Posterior vena cava (tissue), 2 donors: ENCODE data around the gene CD247. TPM values are rescaled to one million over a fixed set of nuclear protein-coding genes. Genes with fewer than 3 reads are reported as not detected.

ENCODE experiments used
- DNase-seq: peaks from one replicate; pipeline ENCODE4 v3.0.0-alpha.2; 2020; ENCODE audit warnings: low spot score
- intact Hi-C, 2 donors: fragments of 100-400 bp; cut with DNase I; formaldehyde crosslinking; loops; one replicate each; pipeline versions ENCODE4 v1.14.1 to v1.14.2; 2022 to 2023
- total RNA-seq, 2 donors: library from RNA; stranded (reverse); fragmentation: NEBNext Ultra II Directional; extraction: Animal tissue kit (Norgen Biotek cat#: 25700); gene quantifications; one replicate each; pipeline ENCODE4 v1.2.1, GENCODE V29; 2021
- donor health status: DM: yes; HTN: yes; CAD: no.
- donor health status: DM: yes; HTN: yes; CAD: no.

CD247 gene
- total RNA-seq, 2 donors from 2014 or later: 1.3 to 2.0 TPM

GRCh38 chr1:167543199-167543990, 25.1 kb upstream of the CD247 start:
- intact Hi-C loops: no loop called here
- DNase-seq: no peak

GRCh38 chr1:167542109-167543032, 24.0 kb upstream of the CD247 start:
- no peak for DNase-seq
- intact Hi-C loops: no loop called here

- intact Hi-C loops: no loop called here
- DNase-seq: no peak
These were observed 23.3 kb upstream of the CD247 start for GRCh38 chr1:167541610-167542009.

GRCh38 chr1:167541003-167541402, 22.7 kb upstream of the CD247 start:
- no peak for DNase-seq
- intact Hi-C loops: no loop called here

GRCh38 chr1:167538657-167539056, 20.3 kb upstream of the CD247 start:
- intact Hi-C loops: loop anchor here in 1 of 2 donors (10.0 kb wide), 1 partner anchor 474 kb away; no protein-coding TSS in a partner anchor
- no peak for DNase-seq

GRCh38 chr1:167533851-167534300, 15.5 kb upstream of the CD247 start:
- DNase-seq: peak; percentile 88
- intact Hi-C loops: loop anchor here in 1 of 2 donors (10.0 kb wide), 1 partner anchor 469 kb away; no protein-coding TSS in a partner anchor

- DNase-seq: no peak
These were observed 14.9 kb upstream of the CD247 start for GRCh38 chr1:167532964-167533824.

GRCh38 chr1:167532375-167532774, 14.0 kb upstream of the CD247 start:
- intact Hi-C loops: loop anchor here in 1 of 2 donors (10.0 kb wide), 1 partner anchor 468 kb away; no protein-coding TSS in a partner anchor
- DNase-seq: no peak

More at GRCh38 chr1:167532964-167533824, 14.9 kb upstream of the CD247 start:
- intact Hi-C loops: loop anchor here in 1 of 2 donors (10.0 kb wide), 1 partner anchor 468 kb away; no protein-coding TSS in a partner anchor

- DNase-seq: no peak
- intact Hi-C loops: loop anchor here in 1 of 2 donors (10.0 kb wide), 1 partner anchor 465 kb away; no protein-coding TSS in a partner anchor
These were observed 11.6 kb upstream of the CD247 start for GRCh38 chr1:167529829-167530474.

GRCh38 chr1:167528057-167528728, 9.9 kb upstream of the CD247 start:
- intact Hi-C loops: no loop called here
- no peak for DNase-seq

- intact Hi-C loops: no loop called here
- no peak for DNase-seq
These were observed 8.5 kb upstream of the CD247 start for GRCh38 chr1:167526667-167527383.

- DNase-seq: no peak
These were observed 6.3 kb upstream of the CD247 start for GRCh38 chr1:167524651-167525050.

GRCh38 chr1:167522246-167522645, 3.9 kb upstream of the CD247 start:
- intact Hi-C loops: no loop called here

More at GRCh38 chr1:167524651-167525050, 6.3 kb upstream of the CD247 start:
- intact Hi-C loops: no loop called here

GRCh38 chr1:167520711-167521206, 2.4 kb upstream of the CD247 start:
- no peak for DNase-seq
- intact Hi-C loops: no loop called here

More at GRCh38 chr1:167522246-167522645, 3.9 kb upstream of the CD247 start:
- DNase-seq: no peak

- peak; percentile 83 for DNase-seq
- intact Hi-C loops: no loop called here
These were observed 596 bp downstream of the CD247 start for GRCh38 chr1:167517535-167518330.
